HG03521 (cell line): ENCODE data around the gene EFL1.

ENCODE experiments used
- ATAC-seq: cut with Tn5 transposase; IDR thresholded peaks from one replicate; pipeline ENCODE4 v1.9.1; 2021; ENCODE audit warnings: mild to moderate bottlenecking, moderate library complexity; ENCODE audit not compliant: unreplicated experiment

EFL1 gene

DNA sequence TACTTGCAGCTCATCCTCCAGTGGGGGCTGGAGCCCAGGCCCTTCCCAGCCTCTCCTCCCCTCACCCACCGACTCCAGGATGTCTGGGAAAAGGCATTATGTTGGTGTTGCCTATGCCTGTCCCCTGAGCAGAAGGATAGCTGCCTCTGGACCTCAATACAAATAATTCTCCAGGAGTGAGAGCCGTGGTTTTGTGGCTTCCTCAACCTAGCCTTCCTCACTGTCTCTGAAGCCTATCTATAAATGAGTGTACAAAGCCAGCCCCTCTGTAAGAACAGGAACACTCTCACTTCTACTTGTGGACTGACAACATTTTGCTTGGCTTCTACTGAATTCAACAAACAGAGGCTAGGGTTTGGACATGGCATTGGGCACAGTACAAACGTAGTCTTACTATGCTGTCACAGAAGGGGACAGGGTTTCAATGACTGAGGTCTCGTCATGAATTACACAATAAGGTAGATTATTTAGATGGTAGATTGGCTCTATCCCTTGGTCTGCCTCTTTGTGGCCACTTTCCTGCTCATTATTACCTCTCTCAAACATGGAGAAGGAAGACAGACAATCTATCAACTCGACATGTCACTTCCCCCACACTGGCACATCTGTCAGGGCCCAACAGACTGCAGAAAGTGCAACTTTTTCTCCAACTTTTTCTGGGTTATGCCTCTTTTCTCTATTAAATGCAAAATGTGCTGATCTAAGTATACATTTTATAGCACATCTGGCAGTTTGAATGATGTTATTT is 134.0 kb downstream of the EFL1 start:
- ATAC-seq, result no peak

GRCh38 chr15:82127581-82127980 is 135.0 kb downstream of the EFL1 start:
- ATAC-seq, result no peak

- no peak for ATAC-seq
Measured at GRCh38 chr15:82126346-82126745, 136.2 kb downstream of the EFL1 start.

DNA sequence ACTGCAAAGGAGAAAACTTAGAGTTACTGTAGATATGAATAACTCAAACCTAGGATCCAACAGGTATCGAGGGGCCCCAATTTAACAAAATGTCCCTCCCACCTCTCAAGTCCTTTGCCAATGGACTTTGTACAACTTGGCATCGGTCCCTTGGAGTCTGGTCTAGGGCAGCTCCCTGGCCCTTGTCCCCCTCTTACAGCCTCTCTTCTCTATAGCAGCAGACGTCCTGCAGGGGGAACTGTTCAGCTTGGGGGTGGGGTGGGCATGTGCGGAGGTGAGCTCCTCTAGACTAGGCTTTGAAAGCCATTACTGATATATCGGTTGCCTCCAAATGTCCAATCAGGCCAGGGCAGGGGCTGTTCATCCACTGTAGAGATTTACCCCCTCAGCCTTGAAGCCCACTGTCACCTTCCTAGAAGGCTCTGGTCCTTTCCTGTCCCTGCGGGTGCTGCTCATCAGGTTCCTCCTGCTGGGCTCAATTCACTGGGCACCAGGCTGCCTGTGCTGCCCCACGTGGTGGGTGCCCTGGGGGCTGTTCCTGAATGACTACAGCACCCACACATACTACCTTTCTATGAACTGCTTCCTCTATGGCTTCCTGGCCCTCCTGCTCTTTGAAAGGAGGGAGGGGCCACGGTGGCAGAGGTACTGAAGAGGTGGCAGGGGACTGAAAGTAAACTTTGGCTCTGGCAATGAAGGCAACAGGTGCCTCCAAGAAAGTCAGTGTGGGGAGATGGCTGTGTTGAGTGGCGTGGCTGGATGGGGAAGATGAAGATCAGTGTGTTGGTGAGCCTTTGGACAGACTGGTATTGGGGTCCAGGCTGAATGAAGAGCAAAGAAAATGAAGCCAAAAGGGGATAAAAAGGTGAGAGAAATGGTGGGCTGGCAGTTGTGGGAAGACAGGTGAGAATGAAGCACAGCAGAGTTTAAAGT is 137.9 kb downstream of the EFL1 start:
- no peak for ATAC-seq

- no peak for ATAC-seq
Measured at GRCh38 chr15:82122746-82123400, 139.7 kb downstream of the EFL1 start.

DNA sequence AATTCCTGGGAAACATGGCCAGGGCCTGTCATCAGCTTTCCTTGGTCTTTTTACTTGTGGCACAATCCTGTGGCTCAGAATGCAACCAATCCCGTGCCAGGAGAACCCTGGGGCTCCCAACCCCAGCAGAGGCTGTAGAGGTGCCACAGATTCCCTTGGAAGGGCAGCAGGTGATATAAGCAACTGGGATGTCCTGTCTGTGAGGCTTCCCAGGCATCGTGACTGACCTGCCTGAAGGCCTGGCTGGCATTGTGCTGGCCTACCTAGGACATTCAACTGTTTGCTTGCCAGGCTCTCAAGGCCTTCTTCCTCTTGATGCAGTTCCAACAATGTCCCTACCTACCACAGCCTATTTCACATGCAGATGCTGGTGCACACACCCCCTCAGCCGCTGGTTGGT is 144.5 kb downstream of the EFL1 start:
- ATAC-seq, result no peak

DNA sequence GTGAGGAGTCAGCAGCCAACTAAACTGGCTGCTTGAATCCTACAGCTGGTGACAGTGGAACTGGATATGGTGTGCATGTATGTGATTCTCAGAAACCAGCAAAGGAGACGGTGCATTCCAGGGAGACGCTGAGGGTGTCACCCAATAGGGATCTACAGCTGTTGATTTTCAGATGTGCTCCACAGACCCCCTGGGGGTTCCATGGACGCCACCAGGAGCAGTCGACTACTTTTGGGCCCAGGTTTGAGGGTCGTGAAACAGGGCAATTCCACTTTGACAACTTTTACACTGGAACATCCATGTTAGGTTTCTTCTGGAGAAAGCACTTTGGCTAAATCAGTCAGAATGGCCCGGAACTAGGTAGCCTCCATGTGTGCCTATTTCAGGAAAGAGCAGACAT is 145.2 kb downstream of the EFL1 start:
- ATAC-seq, result no peak

DNA sequence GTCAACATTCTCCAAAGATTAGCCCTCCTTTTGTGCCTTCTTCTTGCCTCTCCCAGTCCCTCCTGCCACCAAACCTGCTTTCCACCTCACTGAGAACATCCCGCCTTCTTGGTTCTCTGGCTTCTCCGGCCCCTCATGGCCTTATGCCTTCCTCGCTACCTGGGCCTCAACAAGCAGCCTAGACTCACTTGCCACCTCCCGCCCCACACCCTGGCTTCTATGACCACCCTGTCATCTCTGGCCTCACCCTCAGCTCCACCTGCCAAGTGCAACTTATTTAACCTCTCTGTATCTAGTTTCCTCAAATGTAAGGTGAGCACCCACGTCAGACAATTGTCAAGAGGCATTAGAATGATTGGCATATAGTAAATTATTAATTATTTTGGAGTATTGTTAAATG is 147.9 kb downstream of the EFL1 start:
- no peak for ATAC-seq

DNA sequence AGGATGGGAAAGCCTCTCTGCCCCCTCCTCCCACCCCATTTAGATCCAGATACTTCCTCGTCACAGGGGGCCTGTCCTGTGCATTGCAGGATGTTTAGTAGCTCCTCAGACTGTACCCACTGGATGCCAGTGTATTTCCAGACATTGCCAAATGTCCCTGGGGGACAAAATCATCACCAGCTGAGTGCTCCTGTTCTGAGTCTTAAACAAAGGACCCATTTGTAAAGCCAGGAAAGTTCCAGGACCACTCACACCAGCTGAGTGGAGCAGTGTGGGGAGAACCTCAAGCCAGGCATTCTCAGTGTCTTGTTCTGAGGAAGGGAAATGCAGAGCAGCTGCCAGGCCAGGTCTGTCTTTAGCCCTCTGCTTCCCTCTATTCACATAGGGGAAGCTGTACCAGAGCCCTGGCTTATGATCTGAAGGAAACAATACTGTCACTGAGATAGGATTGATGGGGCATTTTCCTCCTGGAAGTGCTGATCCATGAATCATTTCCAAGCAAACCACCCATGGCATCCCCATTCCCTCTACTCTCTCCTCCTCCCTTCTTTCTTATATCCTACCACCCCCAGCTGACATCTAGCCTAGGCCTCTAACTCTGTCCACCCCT is 149.3 kb downstream of the EFL1 start:
- no peak for ATAC-seq

DNA sequence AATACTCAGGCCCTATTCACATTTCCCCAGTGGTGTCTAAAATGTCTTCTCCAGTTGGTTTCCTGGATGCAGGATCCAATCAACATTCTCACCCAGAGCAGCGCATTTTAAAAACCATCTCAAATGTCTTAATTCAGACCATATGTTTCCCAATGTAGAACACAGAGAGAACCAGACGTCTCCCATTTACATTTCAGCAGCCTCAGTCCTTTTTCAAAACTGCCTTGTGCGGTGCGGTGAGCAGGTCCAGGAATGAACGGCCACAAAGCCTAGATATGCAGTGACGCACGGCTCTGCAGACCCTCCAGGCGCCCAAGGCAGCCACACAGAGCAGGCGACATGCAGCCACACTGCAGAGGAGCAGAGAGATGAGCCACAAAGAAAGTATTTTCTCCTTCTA is 150.6 kb downstream of the EFL1 start:
- ATAC-seq, result no peak

DNA sequence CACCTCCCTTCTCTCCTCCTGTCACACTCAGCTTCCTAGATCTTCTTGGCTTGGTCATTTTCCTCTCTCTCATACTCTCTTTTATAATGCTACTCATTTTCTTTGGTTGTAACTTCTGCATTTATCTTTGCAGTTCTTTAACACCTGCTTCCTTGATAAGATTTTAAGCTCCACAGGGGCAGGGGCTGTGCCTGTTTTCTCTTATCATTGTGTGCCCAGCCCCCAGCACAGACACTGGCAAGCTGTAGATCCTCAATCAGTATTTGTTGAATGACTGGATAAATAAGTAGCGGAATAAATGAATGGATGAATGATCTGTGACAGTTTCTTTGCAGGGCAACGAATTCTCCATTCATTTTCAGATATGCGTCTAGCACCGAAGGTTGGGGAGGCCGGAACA is 152.4 kb downstream of the EFL1 start:
- ATAC-seq, result no peak

- ATAC-seq, result peak; percentile 94
Measured at GRCh38 chr15:82108489-82109078, 153.9 kb downstream of the EFL1 start.

GRCh38 chr15:82106679-82107078 is 155.9 kb downstream of the EFL1 start:
- ATAC-seq, result no peak

- no peak for ATAC-seq
Measured at GRCh38 chr15:82105451-82106215, 156.9 kb downstream of the EFL1 start.

DNA sequence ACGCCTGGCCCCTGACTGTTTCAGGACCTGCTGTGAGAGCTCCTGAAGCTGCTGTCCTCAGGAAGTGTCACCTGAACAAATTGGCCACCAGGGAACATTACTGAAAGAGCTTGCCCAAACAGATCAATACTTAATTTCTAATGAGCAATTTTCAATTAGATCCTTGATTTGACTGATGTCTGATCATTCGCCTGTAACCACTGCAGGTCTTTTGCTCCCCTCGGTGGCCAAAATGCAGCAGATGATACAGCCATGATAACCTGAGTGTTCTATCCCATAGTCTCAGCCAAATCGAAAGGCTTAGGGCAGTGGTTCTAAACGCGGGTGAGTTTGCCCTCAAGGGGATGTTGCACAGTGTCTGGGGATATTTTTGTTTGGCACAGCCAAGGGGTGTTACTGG is 159.1 kb downstream of the EFL1 start:
- no peak for ATAC-seq

DNA sequence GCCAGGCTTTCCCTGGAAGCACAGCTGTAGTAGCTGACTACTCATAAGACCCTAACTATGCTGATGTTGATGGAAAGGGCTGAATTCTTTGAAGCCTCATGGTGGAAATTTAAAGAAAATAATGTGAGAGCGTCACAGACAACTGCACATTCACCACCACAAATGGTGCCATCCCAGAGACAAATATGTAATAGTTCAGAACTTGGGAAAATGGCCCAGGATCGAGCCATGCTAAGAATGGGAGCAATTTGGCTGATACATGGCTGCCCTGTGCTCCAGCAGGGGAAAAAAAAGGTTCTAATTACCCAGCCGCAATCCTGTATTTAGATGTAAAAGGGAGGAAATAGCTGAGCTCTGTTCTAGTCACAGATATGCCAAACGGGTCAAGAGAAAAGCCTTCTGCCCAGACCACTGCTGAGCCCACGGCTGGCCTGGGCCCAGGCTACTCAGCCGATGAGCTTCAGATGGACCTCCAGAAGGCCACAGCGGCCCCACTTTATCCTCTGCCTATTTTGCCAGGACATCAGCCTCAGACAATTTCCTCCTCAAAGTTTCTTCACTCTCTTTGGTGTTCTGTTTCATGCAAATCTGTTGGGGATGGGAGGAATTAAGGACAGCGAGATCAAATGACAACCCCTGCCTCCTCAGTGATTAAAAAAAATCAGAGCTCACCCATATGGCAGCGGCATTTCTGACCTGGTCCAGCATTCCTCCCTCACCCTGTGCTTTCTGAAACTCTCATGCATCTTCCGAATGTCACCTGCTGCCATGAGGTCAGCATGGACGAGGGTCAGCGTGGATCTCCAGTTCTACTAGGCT is 162.2 kb downstream of the EFL1 start:
- ATAC-seq, result no peak

- ATAC-seq, result no peak
Measured at GRCh38 chr15:82098674-82099073, 163.9 kb downstream of the EFL1 start.

GRCh38 chr15:82095803-82096202 is 166.7 kb downstream of the EFL1 start:
- ATAC-seq, result no peak

DNA sequence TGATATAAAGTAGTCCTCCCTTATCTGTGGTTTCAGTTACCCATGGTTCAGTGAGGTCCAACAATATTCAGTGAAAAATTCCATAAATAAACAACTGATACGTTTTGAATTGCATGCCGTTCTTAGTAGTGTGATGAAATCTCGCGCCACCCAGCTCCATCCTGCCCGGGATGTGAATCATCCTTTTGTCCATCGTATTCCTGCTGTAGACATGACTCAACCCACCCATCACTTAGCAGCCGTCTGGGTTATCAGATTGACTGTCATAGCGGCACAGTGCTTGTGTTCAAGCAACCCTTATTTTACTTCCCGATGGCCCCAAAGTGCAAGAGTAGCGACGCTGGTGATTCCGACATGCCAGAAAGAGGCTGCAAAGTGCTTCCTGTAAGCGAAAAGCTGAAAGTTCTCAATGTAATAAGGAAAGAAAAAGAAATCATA is 168.7 kb downstream of the EFL1 start:
- ATAC-seq, result no peak
